ENCODE data around the gene OTULIN.

OTULIN gene

DNA sequence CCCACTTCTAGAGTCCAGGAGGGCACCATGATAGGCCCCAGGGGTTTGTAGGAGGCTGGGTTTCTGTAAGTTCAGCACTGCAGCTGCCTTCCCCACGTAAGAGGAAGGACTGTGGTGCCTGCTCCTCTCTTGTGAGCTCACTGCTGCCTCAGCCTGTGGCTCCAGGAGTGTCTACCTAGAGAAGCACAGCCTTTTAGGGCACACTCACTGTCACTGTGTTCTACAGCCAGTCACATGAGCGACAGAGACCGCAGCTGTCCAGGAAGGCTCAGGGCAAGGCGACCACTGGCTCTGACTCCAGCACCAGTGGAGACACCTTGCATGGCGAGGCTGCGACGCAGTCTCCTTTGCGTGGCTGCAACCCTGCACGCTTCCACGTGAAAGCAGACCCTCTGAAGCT is 72.8 kb downstream of the OTULIN start:
- H3K4me1 ChIP-seq, result peaks cover 0 to 34% (median 3%) of the 10 kb centered on the region in 4 donors
- no peak overlapping the region for H3K27ac ChIP-seq
- intact Hi-C loops (cut with DNase I; ENCODE audit: low total_unique reads), result no loop called here
- no peaks in the 10 kb centered on the region for H3K27me3 ChIP-seq
- H3K4me3 ChIP-seq, result no peak overlapping the region
- no peak for DNase-seq
- H3K36me3 ChIP-seq, result peaks cover 17 to 77% (median 38%) of the 10 kb centered on the region in 3 donors
- H3K9me3 ChIP-seq, result no peaks in the 10 kb centered on the region
- TF ChIP-seq, protein P1, sequence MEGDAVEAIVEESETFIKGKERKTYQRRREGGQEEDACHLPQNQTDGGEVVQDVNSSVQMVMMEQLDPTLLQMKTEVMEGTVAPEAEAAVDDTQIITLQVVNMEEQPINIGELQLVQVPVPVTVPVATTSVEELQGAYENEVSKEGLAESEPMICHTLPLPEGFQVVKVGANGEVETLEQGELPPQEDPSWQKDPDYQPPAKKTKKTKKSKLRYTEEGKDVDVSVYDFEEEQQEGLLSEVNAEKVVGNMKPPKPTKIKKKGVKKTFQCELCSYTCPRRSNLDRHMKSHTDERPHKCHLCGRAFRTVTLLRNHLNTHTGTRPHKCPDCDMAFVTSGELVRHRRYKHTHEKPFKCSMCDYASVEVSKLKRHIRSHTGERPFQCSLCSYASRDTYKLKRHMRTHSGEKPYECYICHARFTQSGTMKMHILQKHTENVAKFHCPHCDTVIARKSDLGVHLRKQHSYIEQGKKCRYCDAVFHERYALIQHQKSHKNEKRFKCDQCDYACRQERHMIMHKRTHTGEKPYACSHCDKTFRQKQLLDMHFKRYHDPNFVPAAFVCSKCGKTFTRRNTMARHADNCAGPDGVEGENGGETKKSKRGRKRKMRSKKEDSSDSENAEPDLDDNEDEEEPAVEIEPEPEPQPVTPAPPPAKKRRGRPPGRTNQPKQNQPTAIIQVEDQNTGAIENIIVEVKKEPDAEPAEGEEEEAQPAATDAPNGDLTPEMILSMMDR (IDR thresholded peaks at IDR 0.05), result no peak

DNA sequence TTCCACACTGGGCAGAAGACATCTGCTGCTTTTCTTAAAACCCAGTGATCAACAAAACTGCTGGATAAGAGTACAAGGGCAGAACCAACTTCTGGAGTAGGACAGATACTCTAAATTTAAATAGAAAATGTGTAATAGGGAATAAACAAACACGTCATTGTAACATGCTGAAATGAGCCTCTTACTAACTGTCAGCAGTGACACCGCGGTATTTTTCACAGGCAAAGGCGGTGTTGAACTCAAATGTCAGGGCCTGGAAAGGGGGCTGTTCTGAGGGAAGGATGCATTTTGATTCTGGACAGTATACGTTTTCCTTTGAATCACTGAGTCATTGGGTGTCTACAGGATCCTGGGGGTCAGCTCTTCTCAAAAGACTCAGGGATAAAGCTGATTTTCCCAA is 73.5 kb downstream of the OTULIN start:
- no peak overlapping the region for H3K4me3 ChIP-seq
- H3K36me3 ChIP-seq, result peaks cover 17 to 77% (median 32%) of the 10 kb centered on the region in 3 donors
- peaks cover 0 to 35% (median 3%) of the 10 kb centered on the region in 4 donors for H3K4me1 ChIP-seq
- H3K27me3 ChIP-seq, result no peaks in the 10 kb centered on the region
- H3K9me3 ChIP-seq, result no peaks in the 10 kb centered on the region
- TF ChIP-seq, protein P1 (IDR thresholded peaks at IDR 0.05), result no peak
- intact Hi-C loops (cut with DNase I; ENCODE audit: low total_unique reads), result no loop called here
- H3K27ac ChIP-seq, result no peak overlapping the region
- no peak for DNase-seq

DNA sequence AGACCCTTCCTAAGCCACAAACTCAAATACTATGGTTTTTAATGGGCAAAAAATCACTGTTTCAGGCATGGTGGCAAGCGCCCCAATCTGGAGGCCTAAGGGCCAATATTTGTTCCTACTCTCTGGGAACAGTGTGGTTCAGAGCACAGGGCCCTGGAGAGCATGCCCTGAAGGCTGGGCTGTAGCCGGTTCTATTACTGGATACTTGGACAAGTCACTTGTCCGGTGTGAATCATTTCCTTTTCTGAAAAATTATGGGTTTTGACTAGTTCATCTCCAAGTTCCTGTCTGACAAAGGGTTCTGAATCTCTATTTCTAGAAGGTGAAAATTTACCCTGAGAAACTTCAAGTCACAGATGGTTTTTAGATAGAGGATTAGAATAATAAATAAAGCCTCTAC is 75.0 kb downstream of the OTULIN start:
- H3K27me3 ChIP-seq, result no peaks in the 10 kb centered on the region
- H3K27ac ChIP-seq, result peak overlapping the region; percentile 49 to 57
- no peaks in the 10 kb centered on the region for H3K9me3 ChIP-seq
- peaks cover 13 to 72% (median 35%) of the 10 kb centered on the region in 3 donors for H3K36me3 ChIP-seq
- H3K4me3 ChIP-seq, result no peak overlapping the region
- DNase-seq, result peak in 1 of 2 donors; percentile 57
- TF ChIP-seq, protein P1 (IDR thresholded peaks at IDR 0.05), result no peak
- intact Hi-C loops (cut with DNase I; ENCODE audit: low total_unique reads), result no loop called here
- H3K4me1 ChIP-seq, result peaks cover 0 to 49% (median 4%) of the 10 kb centered on the region in 4 donors

DNA sequence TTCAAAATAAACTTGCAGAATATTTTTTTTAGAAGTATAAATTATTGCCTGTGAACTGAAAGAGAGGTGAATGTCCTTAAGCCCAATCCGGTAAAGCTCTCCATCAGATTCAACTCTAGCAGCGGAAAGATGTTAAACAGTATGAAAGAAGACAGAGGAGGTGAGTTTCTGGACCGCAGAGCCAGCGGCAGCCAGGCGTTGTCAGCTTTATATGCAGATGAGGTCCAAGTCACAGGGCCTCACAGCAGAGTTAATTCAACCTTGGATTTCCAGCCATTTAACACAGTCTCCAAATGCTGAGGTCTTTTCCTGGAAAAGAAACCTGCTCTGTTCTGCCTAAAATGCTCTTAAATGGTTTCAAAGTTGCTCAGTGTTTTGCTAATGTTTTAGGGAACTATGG is 75.5 kb downstream of the OTULIN start:
- intact Hi-C loops (cut with DNase I; ENCODE audit: low total_unique reads), result no loop called here
- Histone ChIP-seq H3K4me1 (peaks cover 0 to 52% (median 6%) of the 10 kb centered on the region in 4 donors), H3K27ac (peak overlapping the region; percentile 49 to 57), H3K36me3 (peaks cover 15 to 72% (median 39%) of the 10 kb centered on the region in 3 donors), H3K9me3 (no peaks in the 10 kb centered on the region), H3K27me3 (no peaks in the 10 kb centered on the region), H3K4me3 (no peak overlapping the region)
- no peak for DNase-seq
- TF ChIP-seq, protein P1 (IDR thresholded peaks at IDR 0.05), result no peak

DNA sequence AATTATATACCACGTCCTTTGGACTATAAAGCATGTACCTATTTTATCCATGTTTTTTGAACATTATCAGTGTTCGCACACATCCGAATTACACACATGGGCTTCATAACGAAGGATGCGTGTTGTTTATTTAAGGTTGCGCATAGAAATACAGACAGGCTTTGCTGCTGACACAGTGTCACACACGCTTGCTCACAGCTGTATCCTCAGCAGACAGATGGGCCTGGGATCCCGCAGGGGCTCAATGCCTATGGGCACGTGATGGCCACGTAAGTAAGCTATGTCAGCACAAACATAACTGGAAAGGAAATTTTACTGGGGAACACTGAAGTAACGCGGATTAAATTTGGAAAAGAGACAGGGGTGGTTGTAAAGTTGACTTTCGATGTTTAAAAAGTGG is 76.6 kb downstream of the OTULIN start:
- DNase-seq, result no peak
- Histone ChIP-seq H3K4me1 (peaks cover 0 to 41% (median 6%) of the 10 kb centered on the region in 4 donors), H3K36me3 (peaks cover 26 to 82% (median 49%) of the 10 kb centered on the region in 3 donors), H3K27me3 (no peaks in the 10 kb centered on the region), H3K27ac (no peak overlapping the region), H3K9me3 (no peaks in the 10 kb centered on the region), H3K4me3 (no peak overlapping the region)
- intact Hi-C loops (cut with DNase I; ENCODE audit: low total_unique reads), result no loop called here
- TF ChIP-seq, protein P1 (IDR thresholded peaks at IDR 0.05), result no peak

Data from tibial artery (tissue), 4 donors.